IPS-20b (cell line): ENCODE results near the gene CLCN1.

ENCODE experiments used
- H3K27ac ChIP-seq: one replicate; pipeline ENCODE4 v1.5.1; 2013; ENCODE audit warnings: low read length
- H3K27me3 ChIP-seq: 2 replicates; pipeline ENCODE4 v1.6.1; 2013; ENCODE audit warnings: mild to moderate bottlenecking, low read length, inconsistent platforms; ENCODE audit not compliant: insufficient read depth
- H3K36me3 ChIP-seq: 2 replicates; pipeline ENCODE4 v1.6.1; 2013; ENCODE audit warnings: low read depth, mild to moderate bottlenecking, inconsistent platforms, low read length, moderate library complexity; ENCODE audit not compliant: insufficient read depth
- H3K4me1 ChIP-seq: 2 replicates; pipeline ENCODE4 v1.6.1; 2013; ENCODE audit warnings: mild to moderate bottlenecking, control low read depth, inconsistent platforms, low read length, moderate library complexity; ENCODE audit not compliant: insufficient read depth
- H3K4me3 ChIP-seq: 2 replicates; pipeline ENCODE4 v1.5.1; 2013; ENCODE audit warnings: mild to moderate bottlenecking, low read length, inconsistent platforms
- H3K9ac ChIP-seq: 2 replicates; pipeline ENCODE4 v1.6.1; 2013; ENCODE audit warnings: low read depth, mild to moderate bottlenecking, inconsistent platforms, low read length, moderate library complexity
- H3K9me3 ChIP-seq: 2 replicates; pipeline ENCODE4 v1.6.1; 2013; ENCODE audit warnings: mild to moderate bottlenecking, low read depth, low read length, inconsistent platforms; ENCODE audit not compliant: insufficient read depth

Gene CLCN1

GRCh38 chr7:143315776-143316175, at the start of gene CLCN1:
Gene CLCN1, plus strand, starts transcription at chr7:143316111. Its CDS starts 102 bp downstream, at chr7:143316213.
- Histone ChIP-seq H3K4me1 (no peaks in the 10 kb centered on the region), H3K4me3 (no peak within 1 kb of the TSS), H3K9ac (no peak within 1 kb of the TSS), H3K9me3 (no peaks in the 10 kb centered on the region), H3K36me3 (no peaks in the 10 kb centered on the region), H3K27me3 (no peaks in the 10 kb centered on the region), H3K27ac (no peak within 1 kb of the TSS)

- Histone ChIP-seq H3K36me3 (peaks cover 10% of the 10 kb centered on the region; the same call in 1 of the 2 replicates), H3K9ac (no peak overlapping the region), H3K27me3 (no peaks in the 10 kb centered on the region; the same call in 1 of the 2 replicates)
These were observed 46.7 kb upstream of the CLCN1 start for GRCh38 chr7:143269251-143269650.

GRCh38 chr7:143271240-143271639, 44.7 kb upstream of the CLCN1 start:
- H3K27ac ChIP-seq: no peak overlapping the region
- H3K36me3 ChIP-seq: peaks cover 10% of the 10 kb centered on the region; the same call in 1 of the 2 replicates
- no peak overlapping the region for H3K9ac ChIP-seq
- H3K9me3 ChIP-seq: no peaks in the 10 kb centered on the region
- H3K27me3 ChIP-seq: no peaks in the 10 kb centered on the region
- no peak overlapping the region for H3K4me3 ChIP-seq
- no peaks in the 10 kb centered on the region for H3K4me1 ChIP-seq

More at GRCh38 chr7:143269251-143269650, 46.7 kb upstream of the CLCN1 start:
- H3K27ac ChIP-seq: no peak overlapping the region
- H3K4me1 ChIP-seq: no peaks in the 10 kb centered on the region
- no peak overlapping the region for H3K4me3 ChIP-seq
- no peaks in the 10 kb centered on the region for H3K9me3 ChIP-seq

- Histone ChIP-seq H3K4me3 (no peak overlapping the region), H3K9me3 (no peaks in the 10 kb centered on the region), H3K4me1 (no peaks in the 10 kb centered on the region), H3K36me3 (peaks cover 5% of the 10 kb centered on the region; the same call in 1 of the 2 replicates), H3K27ac (no peak overlapping the region), H3K9ac (no peak overlapping the region), H3K27me3 (no peaks in the 10 kb centered on the region)
These were observed 43.0 kb upstream of the CLCN1 start for GRCh38 chr7:143272871-143273270.

- no peak overlapping the region for H3K4me3 ChIP-seq
- H3K9me3 ChIP-seq: no peaks in the 10 kb centered on the region
- peaks cover 5% of the 10 kb centered on the region; the same call in 1 of the 2 replicates for H3K27me3 ChIP-seq
- H3K9ac ChIP-seq: no peak overlapping the region
- no peaks in the 10 kb centered on the region for H3K36me3 ChIP-seq
- peaks cover 5% of the 10 kb centered on the region; the same call in 1 of the 2 replicates for H3K4me1 ChIP-seq
- no peak overlapping the region for H3K27ac ChIP-seq
These were observed 36.5 kb upstream of the CLCN1 start for GRCh38 chr7:143279186-143280098.

GRCh38 chr7:143280160-143280559, 35.8 kb upstream of the CLCN1 start:
- Histone ChIP-seq H3K9me3 (no peaks in the 10 kb centered on the region), H3K4me1 (peaks cover 8% of the 10 kb centered on the region), H3K4me3 (no peak overlapping the region), H3K9ac (no peak overlapping the region), H3K27ac (no peak overlapping the region), H3K27me3 (peaks cover 8% of the 10 kb centered on the region; the same call in 1 of the 2 replicates), H3K36me3 (no peaks in the 10 kb centered on the region)

- no peaks in the 10 kb centered on the region for H3K36me3 ChIP-seq
- peaks cover 10% of the 10 kb centered on the region for H3K4me1 ChIP-seq
- no peak overlapping the region for H3K9ac ChIP-seq
- H3K4me3 ChIP-seq: no peak overlapping the region
- H3K9me3 ChIP-seq: no peaks in the 10 kb centered on the region
- peaks cover 12% of the 10 kb centered on the region for H3K27me3 ChIP-seq
- no peak overlapping the region for H3K27ac ChIP-seq
These were observed 35.3 kb upstream of the CLCN1 start for GRCh38 chr7:143280566-143280965.

GRCh38 chr7:143281529-143281928, 34.4 kb upstream of the CLCN1 start:
- Histone ChIP-seq H3K27ac (no peak overlapping the region), H3K9ac (no peak overlapping the region), H3K36me3 (no peaks in the 10 kb centered on the region), H3K4me3 (no peak overlapping the region), H3K4me1 (peaks cover 10% of the 10 kb centered on the region), H3K9me3 (no peaks in the 10 kb centered on the region), H3K27me3 (peaks cover 22% of the 10 kb centered on the region)

GRCh38 chr7:143282124-143282523, 33.8 kb upstream of the CLCN1 start:
- H3K9me3 ChIP-seq: peaks cover 1% of the 10 kb centered on the region; the same call in 1 of the 2 replicates
- H3K4me1 ChIP-seq: peaks cover 10% of the 10 kb centered on the region
- peaks cover 28% of the 10 kb centered on the region for H3K27me3 ChIP-seq
- H3K27ac ChIP-seq: no peak overlapping the region
- H3K9ac ChIP-seq: no peak overlapping the region
- no peaks in the 10 kb centered on the region for H3K36me3 ChIP-seq
- no peak overlapping the region for H3K4me3 ChIP-seq

- Histone ChIP-seq H3K4me1 (peaks cover 10% of the 10 kb centered on the region), H3K9me3 (peaks cover 7% of the 10 kb centered on the region; the same call in 1 of the 2 replicates), H3K36me3 (no peaks in the 10 kb centered on the region), H3K27ac (no peak overlapping the region), H3K27me3 (peaks cover 35% of the 10 kb centered on the region), H3K9ac (no peak overlapping the region), H3K4me3 (no peak overlapping the region)
These were observed 32.5 kb upstream of the CLCN1 start for GRCh38 chr7:143283381-143283780.

- Histone ChIP-seq H3K27ac (no peak within 1 kb of the TSS), H3K36me3 (no peaks in the 10 kb centered on the region), H3K27me3 (peaks cover 35% of the 10 kb centered on the region), H3K9ac (peak within 1 kb of the TSS; percentile 8; the same call in 1 of the 2 replicates), H3K4me1 (peaks cover 12% of the 10 kb centered on the region), H3K4me3 (peak within 1 kb of the TSS; percentile 58; the same call in 1 of the 2 replicates), H3K9me3 (peaks cover 7% of the 10 kb centered on the region; the same call in 1 of the 2 replicates)
These were observed 31.1 kb upstream of the CLCN1 start, which contains the start of gene TMEM139 for GRCh38 chr7:143284591-143285469. Gene TMEM139, plus strand, starts transcription at chr7:143284958. Its CDS starts 1,000 bp downstream, at chr7:143285958.
